Peyer's patch (tissue), 4 donors: ENCODE results near the gene UVSSA. TPM values are rescaled to one million over a fixed set of nuclear protein-coding genes. Genes with fewer than 3 reads are reported as not detected.
A peak's percentile ranks its signal among the peaks of the same experiment; 100 is the strongest.

Experiments used
- DNase-seq, 3 donors: peaks; one replicate each; pipeline ENCODE4 v3.0.0-alpha.2; 2017 to 2019
- H3K27ac ChIP-seq, 4 donors: fragments of 200-600 bp; sonication (generic); one replicate each; pipeline ENCODE4 v1.5.1; 2016 to 2019
- H3K27me3 ChIP-seq, 2 donors: fragments of 200-600 bp; sonication (generic); one replicate each; pipeline ENCODE4 v1.5.1; 2019
- H3K36me3 ChIP-seq, 3 donors: fragments of 200-600 bp; sonication (generic); one replicate each; pipeline ENCODE4 v1.5.1; 2016 to 2019
- H3K4me1 ChIP-seq, 4 donors: fragments of 200-600 bp; sonication (generic); one replicate each; pipeline ENCODE4 v1.5.1; 2016 to 2019
- H3K4me3 ChIP-seq, 4 donors: fragments of 200-600 bp; sonication (generic); 1 replicate in 3 of 4; 2 replicates in 1 of 4; pipeline ENCODE4 v1.5.1; 2016 to 2019; ENCODE audit warnings: mild to moderate bottlenecking in 1 of 4
- H3K9me3 ChIP-seq, 4 donors: fragments of 200-600 bp; sonication (generic); one replicate each; pipeline ENCODE4 v1.5.1; 2016 to 2019; ENCODE audit warnings: mild to moderate bottlenecking in 1 of 4
- CTCF ChIP-seq, 6 experiments: fragments of 450-650 bp in 4 of 6; fragments of 200-600 bp in 2 of 6; sonication (generic) in 1 of 6; IDR thresholded peaks; one replicate each; pipeline ENCODE4 v1.5.1; 2017 to 2019; ENCODE audit warnings: antibody characterized with exemption in 6 of 6, mild to moderate bottlenecking in 3 of 6, moderate library complexity in 1 of 6
- POLR2A ChIP-seq, 2 donors: fragments of 450-650 bp; IDR thresholded peaks; one replicate each; pipeline ENCODE4 v1.5.1; 2017; ENCODE audit warnings: antibody characterized with exemption in 2 of 2, mild to moderate bottlenecking in 2 of 2, moderate library complexity in 2 of 2
- total RNA-seq, 4 donors: library from RNA; depleted of rRNA; stranded (reverse); fragments of >200 nt; gene quantifications; one replicate each; pipeline ENCODE4 v1.1.0, GENCODE V29; 2016

UVSSA gene
- total RNA-seq, 4 donors from 2014 or later, result 42.2 to 118 (median 77.7) TPM

GRCh38 chr4:1362046-1362445, 15.0 kb downstream of the UVSSA start:
- Histone ChIP-seq H3K27me3 (no peaks in the 10 kb centered on the region), H3K9me3 (no peaks in the 10 kb centered on the region), H3K4me3 (no peak overlapping the region), H3K27ac (no peak overlapping the region), H3K36me3 (peaks cover 0 to 39% (median 0%) of the 10 kb centered on the region in 3 donors), H3K4me1 (no peaks in the 10 kb centered on the region)
- TF ChIP-seq POLR2A (IDR thresholded peaks at IDR 0.05) (no peak), CTCF (IDR thresholded peaks at IDR 0.05) (no peak)
- DNase-seq, result no peak

GRCh38 chr4:1362521-1362920, 15.5 kb downstream of the UVSSA start:
- no peak for DNase-seq
- TF ChIP-seq POLR2A (IDR thresholded peaks at IDR 0.05) (no peak), CTCF (IDR thresholded peaks at IDR 0.05) (no peak)
- Histone ChIP-seq H3K27me3 (no peaks in the 10 kb centered on the region), H3K27ac (no peak overlapping the region), H3K36me3 (peaks cover 0 to 34% (median 0%) of the 10 kb centered on the region in 3 donors), H3K4me3 (no peak overlapping the region), H3K4me1 (no peaks in the 10 kb centered on the region), H3K9me3 (no peaks in the 10 kb centered on the region)

GRCh38 chr4:1363513-1363912, 16.5 kb downstream of the UVSSA start:
- no peaks in the 10 kb centered on the region for H3K27me3 ChIP-seq
- TF ChIP-seq CTCF (IDR thresholded peaks at IDR 0.05) (no peak), POLR2A (IDR thresholded peaks at IDR 0.05) (no peak)
- H3K9me3 ChIP-seq, result no peaks in the 10 kb centered on the region
- no peak for DNase-seq
- H3K4me3 ChIP-seq, result no peak overlapping the region
- no peak overlapping the region for H3K27ac ChIP-seq
- no peaks in the 10 kb centered on the region for H3K4me1 ChIP-seq
- H3K36me3 ChIP-seq, result peaks cover 0 to 24% (median 0%) of the 10 kb centered on the region in 3 donors

- no peak for DNase-seq
- Histone ChIP-seq H3K36me3 (peaks cover 0 to 23% (median 0%) of the 10 kb centered on the region in 3 donors), H3K27ac (peak overlapping the region in 1 of 4 donors; percentile 46), H3K27me3 (no peaks in the 10 kb centered on the region), H3K4me3 (no peak overlapping the region), H3K9me3 (no peaks in the 10 kb centered on the region), H3K4me1 (no peaks in the 10 kb centered on the region)
- TF ChIP-seq POLR2A (IDR thresholded peaks at IDR 0.05) (no peak), CTCF (IDR thresholded peaks at IDR 0.05) (no peak)
Measured at GRCh38 chr4:1364217-1364616, 17.2 kb downstream of the UVSSA start.

GRCh38 chr4:1364748-1365147, 17.7 kb downstream of the UVSSA start:
- Histone ChIP-seq H3K4me3 (no peak overlapping the region), H3K27ac (peak overlapping the region in 2 of 4 donors; percentile 13 to 46), H3K4me1 (no peaks in the 10 kb centered on the region), H3K36me3 (peaks cover 0 to 23% (median 0%) of the 10 kb centered on the region in 3 donors), H3K27me3 (no peaks in the 10 kb centered on the region), H3K9me3 (no peaks in the 10 kb centered on the region)
- TF ChIP-seq POLR2A (IDR thresholded peaks at IDR 0.05) (no peak), CTCF (IDR thresholded peaks at IDR 0.05) (no peak)
- no peak for DNase-seq
